ENCODE results near the gene NSD1.

The NSD1 gene

DNA sequence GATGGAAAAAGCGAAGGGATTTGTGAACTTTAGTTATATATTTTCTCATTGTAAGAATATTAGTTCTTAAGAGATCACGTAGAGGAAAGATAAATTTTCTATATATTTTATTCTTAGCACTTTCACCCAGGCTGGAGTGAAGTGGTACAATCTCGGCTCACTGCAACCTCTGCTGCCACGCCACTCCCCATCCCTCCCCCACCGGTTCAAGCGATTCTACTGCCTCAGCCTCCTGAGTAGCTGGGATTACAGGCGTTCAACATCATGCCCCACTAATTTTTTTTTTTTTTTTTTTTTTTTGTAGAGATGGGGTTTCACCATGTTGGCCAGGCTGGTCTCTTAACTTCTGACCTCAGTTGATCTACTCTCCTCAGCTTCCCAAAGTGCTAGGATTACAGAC is 127.4 kb downstream of the NSD1 start:
- TF ChIP-seq, protein P1, sequence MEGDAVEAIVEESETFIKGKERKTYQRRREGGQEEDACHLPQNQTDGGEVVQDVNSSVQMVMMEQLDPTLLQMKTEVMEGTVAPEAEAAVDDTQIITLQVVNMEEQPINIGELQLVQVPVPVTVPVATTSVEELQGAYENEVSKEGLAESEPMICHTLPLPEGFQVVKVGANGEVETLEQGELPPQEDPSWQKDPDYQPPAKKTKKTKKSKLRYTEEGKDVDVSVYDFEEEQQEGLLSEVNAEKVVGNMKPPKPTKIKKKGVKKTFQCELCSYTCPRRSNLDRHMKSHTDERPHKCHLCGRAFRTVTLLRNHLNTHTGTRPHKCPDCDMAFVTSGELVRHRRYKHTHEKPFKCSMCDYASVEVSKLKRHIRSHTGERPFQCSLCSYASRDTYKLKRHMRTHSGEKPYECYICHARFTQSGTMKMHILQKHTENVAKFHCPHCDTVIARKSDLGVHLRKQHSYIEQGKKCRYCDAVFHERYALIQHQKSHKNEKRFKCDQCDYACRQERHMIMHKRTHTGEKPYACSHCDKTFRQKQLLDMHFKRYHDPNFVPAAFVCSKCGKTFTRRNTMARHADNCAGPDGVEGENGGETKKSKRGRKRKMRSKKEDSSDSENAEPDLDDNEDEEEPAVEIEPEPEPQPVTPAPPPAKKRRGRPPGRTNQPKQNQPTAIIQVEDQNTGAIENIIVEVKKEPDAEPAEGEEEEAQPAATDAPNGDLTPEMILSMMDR (IDR thresholded peaks at IDR 0.05): no peak

DNA sequence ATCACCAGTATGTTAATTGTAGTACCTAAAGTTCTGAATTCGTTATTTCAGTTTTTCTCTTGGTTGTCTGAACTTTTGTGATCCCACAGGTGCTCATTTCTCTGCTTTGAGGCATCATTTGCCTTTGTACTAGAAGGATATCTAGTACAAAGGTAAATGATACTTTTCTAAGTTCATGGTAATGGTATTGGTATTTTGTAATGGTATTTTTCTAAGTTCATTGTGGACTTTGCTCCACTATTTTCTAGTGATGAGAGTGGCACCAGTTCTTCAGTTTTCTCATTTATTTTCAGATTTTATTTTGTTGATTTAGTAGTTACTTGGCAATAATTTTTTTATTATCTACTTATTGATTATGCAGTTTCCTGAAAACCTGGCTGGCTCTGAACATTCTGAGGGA is 127.9 kb downstream of the NSD1 start:
- TF ChIP-seq, protein P1 (IDR thresholded peaks at IDR 0.05): no peak

DNA sequence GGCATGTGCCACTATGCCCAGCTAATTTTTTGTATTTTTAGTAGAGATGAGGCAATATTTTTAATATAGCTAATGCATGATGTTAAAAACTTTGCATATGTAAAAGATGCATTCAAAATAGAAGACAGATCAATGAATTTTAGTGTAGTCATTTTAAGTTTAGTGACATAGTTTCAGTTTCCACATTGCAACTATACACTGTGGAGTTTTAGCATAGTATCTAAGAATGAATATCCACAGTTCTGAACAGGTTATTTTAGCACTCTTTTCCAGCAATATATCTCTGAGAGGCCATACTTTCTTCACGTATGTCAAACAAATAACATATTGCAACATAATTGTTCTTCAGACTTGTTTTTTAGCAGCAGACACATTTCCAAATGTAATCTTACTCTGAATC is 130.6 kb downstream of the NSD1 start:
- TF ChIP-seq, protein P1 (IDR thresholded peaks at IDR 0.05): no peak

DNA sequence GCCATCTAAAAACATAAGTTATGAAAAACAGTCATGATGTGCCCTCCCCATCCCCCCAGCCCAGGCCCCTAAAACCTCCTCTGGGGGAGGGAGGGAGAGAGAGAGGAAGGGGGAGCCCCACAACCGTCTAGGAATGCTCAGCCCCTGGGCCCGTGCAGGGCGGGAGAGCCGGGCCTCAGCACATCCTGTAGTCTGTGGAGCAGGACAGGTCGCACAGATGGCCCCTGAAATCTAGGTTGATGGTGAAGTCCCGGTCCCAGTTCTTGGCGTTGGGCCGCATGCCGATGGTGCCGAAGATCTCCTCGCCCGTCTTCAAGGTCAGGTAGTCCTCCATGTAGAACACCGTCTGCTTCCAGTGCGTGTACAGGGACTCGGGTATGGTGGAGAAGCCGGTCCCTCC is 131.8 kb downstream of the NSD1 start:
- TF ChIP-seq, protein P1 (IDR thresholded peaks at IDR 0.05): no peak

DNA sequence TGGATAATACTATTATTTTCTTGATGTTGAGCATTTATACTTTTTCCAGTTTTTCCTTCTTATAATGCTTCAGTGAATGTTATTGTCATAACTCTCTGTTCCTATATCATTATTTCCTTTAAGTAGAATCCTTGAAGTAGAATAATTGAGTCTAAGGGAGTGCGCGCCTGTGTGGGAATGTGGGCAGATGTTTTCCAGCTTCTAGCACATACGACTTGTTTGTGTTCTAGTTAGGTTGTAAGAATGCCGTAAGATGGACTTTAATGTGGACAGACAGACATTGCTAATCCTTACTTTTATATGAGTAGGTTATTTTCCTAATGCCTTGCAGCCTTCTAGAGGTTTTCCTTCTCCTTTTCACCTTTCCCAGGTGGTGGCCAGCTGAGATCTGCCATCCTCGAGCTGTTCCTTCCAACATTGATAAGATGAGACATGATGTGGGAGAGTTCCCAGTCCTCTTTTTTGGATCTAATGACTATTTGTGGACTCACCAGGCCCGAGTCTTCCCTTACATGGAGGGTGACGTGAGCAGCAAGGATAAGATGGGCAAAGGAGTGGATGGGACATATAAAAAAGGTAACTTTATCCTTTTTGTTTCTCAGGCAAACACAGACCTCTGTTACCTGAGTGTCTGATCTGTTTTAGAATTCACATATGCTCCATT is 135.8 kb downstream of the NSD1 start:
- TF ChIP-seq, protein P1 (IDR thresholded peaks at IDR 0.05): no peak

DNA sequence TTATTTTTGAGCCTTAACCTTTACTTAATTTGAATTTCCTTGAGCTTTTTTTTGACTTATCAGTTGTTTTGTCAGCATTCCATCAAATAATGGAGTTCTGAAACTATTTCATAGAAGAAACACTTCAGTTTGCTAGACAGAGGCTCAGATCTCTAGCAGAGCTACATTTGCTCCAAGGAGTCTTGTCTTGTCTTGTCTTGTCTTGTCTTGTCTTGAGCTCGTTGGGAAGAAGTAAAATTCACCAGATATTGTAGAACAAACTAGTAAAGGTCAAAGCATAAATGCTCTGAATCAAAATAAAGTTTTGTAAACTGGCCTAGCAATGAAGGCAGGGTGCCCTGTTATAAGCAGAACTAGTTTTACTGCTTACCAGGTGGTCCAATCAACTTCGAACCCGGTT is 136.4 kb downstream of the NSD1 start:
- TF ChIP-seq, protein P1 (IDR thresholded peaks at IDR 0.05): no peak

DNA sequence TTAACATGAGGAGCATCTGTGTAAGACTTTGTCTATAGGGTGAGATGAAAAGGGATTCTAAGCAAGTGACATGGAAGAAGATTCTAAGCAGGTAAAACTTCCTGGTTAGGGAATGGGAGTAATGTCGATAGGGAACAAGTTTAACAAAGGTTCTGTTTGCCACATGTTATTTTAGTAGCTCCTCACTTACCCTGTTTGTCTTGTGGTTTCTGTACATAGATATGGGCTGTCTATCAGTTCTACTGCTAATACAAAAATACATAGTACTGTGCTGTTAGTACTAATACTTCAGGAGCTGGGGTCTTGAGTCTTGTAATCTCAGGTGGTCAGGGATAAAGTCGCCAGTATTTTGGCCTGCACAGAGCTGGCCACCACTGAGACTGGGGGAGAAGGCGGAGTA is 137.1 kb downstream of the NSD1 start:
- TF ChIP-seq, protein P1 (IDR thresholded peaks at IDR 0.05): no peak

DNA sequence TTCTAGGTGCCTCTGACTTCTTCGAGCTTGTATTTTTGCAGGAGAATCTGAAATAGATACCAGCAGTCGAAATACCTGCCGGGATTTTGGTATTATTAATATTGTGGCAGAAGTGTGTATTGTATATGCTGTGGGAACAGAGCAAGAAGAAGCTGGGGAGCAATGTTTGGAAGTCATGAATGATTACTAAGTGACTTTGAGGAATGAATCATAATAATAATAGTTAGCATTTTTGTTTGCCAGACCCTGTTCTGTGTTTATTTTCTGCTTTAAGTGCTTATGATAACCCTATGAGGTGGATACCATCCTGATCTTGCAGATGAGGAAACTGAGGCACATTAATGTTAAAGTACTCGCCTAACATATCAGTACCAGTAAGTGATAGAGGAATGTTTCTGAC is 137.5 kb downstream of the NSD1 start:
- TF ChIP-seq, protein P1 (IDR thresholded peaks at IDR 0.05): no peak
